HepG2 (cell line): Measurements from ENCODE around the gene ARHGAP33. TPM values are rescaled to one million over a fixed set of nuclear protein-coding genes. Genes with fewer than 3 reads are reported as not detected.

Source experiments
- ATAC-seq: fragments of 200-7000 bp; cut with Tn5 transposase; 3 replicates; pipeline ENCODE4 v1.9.1; 2020; ENCODE audit warnings: mild to moderate bottlenecking, moderate library complexity
- BruUV-seq: library from RNA; stranded (reverse); fragments of 400-500 nt; replicated peaks from 2 replicates; lab custom pipeline; 2021; lab: Mats Ljungman, UMichigan
- CTCF ChIA-PET: fragments of 300-600 bp; formaldehyde crosslinking; extraction: SDS; loops from one replicate; lab custom pipeline; 2021; ENCODE audit warnings: low total read pairs, inconsistent platforms, low intra/inter-chr PET ratio; lab: Yijun Ruan, JAX
- POLR2A ChIA-PET: fragments of 350-600 bp; sonication (Branson Sonifier 250); formaldehyde crosslinking; loops from one replicate; lab custom pipeline; 2020; ENCODE audit warnings: antibody characterized with exemption, inconsistent platforms; lab: Yijun Ruan, JAX
- DNase-seq: peaks from one replicate; pipeline ENCODE4 v3.0.0-alpha.2; 2015; ENCODE audit warnings: low spot score
- FAIRE-seq: peaks from 3 replicates; lab custom pipeline; 2011; peaks lifted over from hg19 to GRCh38; lab: Jason Lieb, UNC
- H2AFZ ChIP-seq: one replicate; pipeline ENCODE4 v1.6.1; 2011; ENCODE audit warnings: low read length, inconsistent platforms
- H3K27ac ChIP-seq: fragments of 300-600 bp; 3 replicates; pipeline ENCODE4 v1.8.0; 2011; ENCODE audit warnings: mixed run types, mild to moderate bottlenecking, mixed read lengths, low read length, inconsistent platforms; ENCODE audit not compliant: insufficient read depth; ENCODE audit errors: extremely low read length
- H3K27me3 ChIP-seq, 2 experiments: fragments of 200-600 bp in 1 of 2; 2 replicates in 1 of 2; 3 replicates in 1 of 2; pipeline versions ENCODE4 v1.6.0 to v1.8.0; 2011; ENCODE audit warnings: low read length in 2 of 2, mild to moderate bottlenecking in 2 of 2, moderate library complexity in 2 of 2, inconsistent platforms in 1 of 2; ENCODE audit not compliant: insufficient read depth in 2 of 2, control insufficient read depth in 1 of 2
- H3K36me3 ChIP-seq, 2 experiments: fragments of 200-600 bp in 1 of 2; replicated peaks in 1 of 2; 2 replicates in 1 of 2; 3 replicates in 1 of 2; pipeline versions ENCODE4 v1.5.1 to v1.8.0; 2011; ENCODE audit warnings: low read length in 2 of 2, inconsistent platforms in 1 of 2; ENCODE audit not compliant: insufficient read depth in 2 of 2, control insufficient read depth in 1 of 2
- H3K4me1 ChIP-seq: 2 replicates; pipeline ENCODE4 v1.5.1; 2012; ENCODE audit warnings: low read length, inconsistent platforms; ENCODE audit not compliant: insufficient read depth
- H3K4me2 ChIP-seq: 2 replicates; pipeline ENCODE4 v1.6.0; 2011; ENCODE audit warnings: low read depth, low read length, inconsistent platforms
- H3K4me3 ChIP-seq, 3 experiments: fragments of 200-600 bp in 1 of 3; sonication (generic), shearing (Covaris generic) in 1 of 3; replicated peaks in 1 of 3; 2 replicates each; pipeline ENCODE4 v1.5.1; 2011 to 2016; ENCODE audit warnings: low read length in 3 of 3, inconsistent platforms in 2 of 3, low read depth in 2 of 3, mild to moderate bottlenecking in 2 of 3, control low read depth in 1 of 3, mixed read lengths in 1 of 3; ENCODE audit not compliant: insufficient read depth in 1 of 3
- H3K79me2 ChIP-seq: one replicate; pipeline ENCODE4 v1.6.1; 2011; ENCODE audit warnings: low read length, inconsistent platforms; ENCODE audit not compliant: insufficient read depth
- H3K9ac ChIP-seq: 2 replicates; pipeline ENCODE4 v1.6.0; 2011; ENCODE audit warnings: mild to moderate bottlenecking, low read depth, low read length, inconsistent platforms; ENCODE audit not compliant: insufficient read depth
- H3K9me3 ChIP-seq: 2 replicates; pipeline ENCODE4 v1.5.1; 2012; ENCODE audit warnings: mild to moderate bottlenecking, low read length
- H4K20me1 ChIP-seq: 2 replicates; pipeline ENCODE4 v1.6.0; 2011; ENCODE audit warnings: inconsistent platforms, mild to moderate bottlenecking, low read length, moderate library complexity; ENCODE audit not compliant: insufficient read depth
- AGO2 ChIP-seq: fragments of 200-400 bp; formaldehyde crosslinking; optimal IDR thresholded peaks from 2 replicates; pipeline ENCODE3; 2017; ENCODE audit warnings: mild to moderate bottlenecking, low read depth, low read length, moderate library complexity
- FOXO4 ChIP-seq: sonication (generic); formaldehyde crosslinking; conservative IDR thresholded peaks from 2 replicates; pipeline ENCODE4 v1.8.1; 2023; ENCODE audit warnings: missing genetic modification reagents
- GMEB1 ChIP-seq: sonication (generic); formaldehyde crosslinking; IDR thresholded peaks from 2 replicates; pipeline ENCODE4 v1.5.1; 2020; ENCODE audit warnings: missing genetic modification reagents, mild to moderate bottlenecking, borderline replicate concordance
- GZF1 ChIP-seq: sonication (generic); formaldehyde crosslinking; IDR thresholded peaks from 2 replicates; pipeline ENCODE4 v1.5.1; 2020; ENCODE audit warnings: mild to moderate bottlenecking, missing genetic modification reagents
- JARID2 ChIP-seq: sonication (generic); formaldehyde crosslinking; IDR thresholded peaks from 2 replicates; pipeline ENCODE4 v1.8.1; 2023; ENCODE audit warnings: missing genetic modification reagents, inconsistent platforms; ENCODE audit not compliant: insufficient replicate concordance
- KDM2A ChIP-seq: sonication (generic); formaldehyde crosslinking; IDR thresholded peaks from 2 replicates; pipeline ENCODE4 v1.4.0; 2020; ENCODE audit warnings: low read depth, missing genetic modification reagents, borderline replicate concordance
- PCBP2 ChIP-seq: fragments of 200-400 bp; formaldehyde crosslinking; optimal IDR thresholded peaks from 2 replicates; pipeline ENCODE3; 2018; ENCODE audit warnings: low read length, low read depth; ENCODE audit not compliant: poor library complexity, severe bottlenecking
- POLR2A ChIP-seq, 2 experiments: IDR thresholded peaks; 2 replicates each; pipeline ENCODE4 v1.6.1; 2011; ENCODE audit warnings: low read depth in 2 of 2, low read length in 2 of 2, mild to moderate bottlenecking in 1 of 2, moderate library complexity in 1 of 2; ENCODE audit not compliant: insufficient read depth in 1 of 2
- PRDM10 ChIP-seq: sonication (generic); formaldehyde crosslinking; IDR thresholded peaks from 2 replicates; pipeline ENCODE4 v1.4.0; 2020; ENCODE audit warnings: low read depth, missing genetic modification reagents
- ZNF574 ChIP-seq: sonication (generic); formaldehyde crosslinking; IDR thresholded peaks from 2 replicates; pipeline ENCODE4 v1.4.0; 2020; ENCODE audit warnings: missing genetic modification reagents
- ZNF652 ChIP-seq: IDR thresholded peaks from 2 replicates; pipeline ENCODE4 v1.6.1; 2016; ENCODE audit warnings: low read depth, borderline replicate concordance
- WGBS: methylation state at CpG from one replicate; pipeline ENCODE4 v1.1.6; 2017; ENCODE audit warnings: low lambda C conversion rate; 5-methylcytosine and 5-hydroxymethylcytosine counted together
- in situ Hi-C: cut with HindIII; loops from 2 replicates; pipeline ENCODE4 v1.10.0; 2017; ENCODE audit warnings: low pct_unique_long_range_greater_than_20kb; ENCODE audit not compliant: extremely low pct_ligation_motif_present
- intact Hi-C: fragments of 100-400 bp; cut with micrococcal nuclease; formaldehyde crosslinking; loops from one replicate; pipeline ENCODE4 v1.10.0; 2022; ENCODE audit not compliant: unreplicated experiment
- polyA plus RNA-seq, 8 experiments: library from polyadenylated mRNA; depleted of rRNA in 3 of 8; stranded (reverse) in 7 of 8; unstranded in 1 of 8; fragments of >200 nt; fragmentation: Illumina TruSeq in 4 of 8; extraction: Trizol in 4 of 8; gene quantifications; 2 replicates each; pipeline versions ENCODE4 v1.2.1 to v1.2.3, GENCODE V29; 2011 to 2016; ENCODE audit warnings: low read depth in 4 of 8, missing spikeins in 1 of 8, mixed read lengths in 1 of 8; ENCODE audit not compliant: insufficient read depth in 1 of 8
- total RNA-seq, 5 experiments: library from RNA; depleted of rRNA; stranded (reverse); fragments of >200 nt; fragmentation: Illumina TruSeq; extraction: Trizol; gene quantifications; 2 replicates each; pipeline ENCODE4 v1.2.3, GENCODE V29; 2016; ENCODE audit warnings: low read depth in 1 of 5

ARHGAP33 gene
- total and polyA plus RNA-seq, 2 of the 13 experiments (the other 11 are each of a cell fraction or from before 2014, with no cell fraction given), result 1.3 to 2.7 TPM

- no peak for TF ChIP-seq PCBP2
- no peak for TF ChIP-seq GZF1 (CRISPR knock-in tag)
- no peak for TF ChIP-seq ZNF574 (CRISPR knock-in tag)
- TF ChIP-seq PRDM10 (CRISPR knock-in tag), result no peak
- no peak for TF ChIP-seq FOXO4 (CRISPR knock-in tag)
- TF ChIP-seq AGO2, result peak; percentile 80
- no peak for TF ChIP-seq ZNF652 (CRISPR knock-in tag)
- peak in 1 of 2 experiments; percentile 16; a peak in 1 of 4 replicates for TF ChIP-seq POLR2A (IDR thresholded peaks at IDR 0.05; ENCODE audit: insufficient read depth in 1 of 2, low read depth in 2 of 2, low read length in 2 of 2)
- no peak for TF ChIP-seq KDM2A (CRISPR knock-in tag)
- no peak for TF ChIP-seq JARID2
- TF ChIP-seq GMEB1, result no peak
- H3K27me3 ChIP-seq, result no peaks in the 10 kb centered on the region
- H4K20me1 ChIP-seq, result no peaks in the 10 kb centered on the region
- H3K4me3 ChIP-seq, result no peak overlapping the region
- no peak for ATAC-seq
- no peak overlapping the region for H3K27ac ChIP-seq
- ChIA-PET CTCF (no interaction called here), POLR2A (interaction anchor here (1.2 kb wide), 1 partner anchor 58 kb away, joined by 3 read pairs; no protein-coding TSS in a partner anchor)
- no peak overlapping the region for H3K9ac ChIP-seq
- peaks cover 40 to 91% of the 10 kb centered on the region in 2 experiments; a peak in 4 of 5 replicates for H3K36me3 ChIP-seq
- H3K4me1 ChIP-seq, result no peaks in the 10 kb centered on the region
- H2AFZ ChIP-seq, result no peak overlapping the region
- H3K4me2 ChIP-seq, result no peak overlapping the region
- in situ Hi-C loops, result no loop called here
- H3K9me3 ChIP-seq, result no peaks in the 10 kb centered on the region
- intact Hi-C loops, result no loop called here
- WGBS, result 96% methylated on average over 26 of the region's 35 CpGs
- FAIRE-seq, result no peak
- no peak for DNase-seq
- H3K79me2 ChIP-seq, result no peaks in the 10 kb centered on the region
- no TSS peak for BruUV-seq
Measured at GRCh38 chr19:35733180-35734125, 41.9 kb upstream of the ARHGAP33 start.
